Measurements from ENCODE around the gene ACSL6.

Gene ACSL6

DNA sequence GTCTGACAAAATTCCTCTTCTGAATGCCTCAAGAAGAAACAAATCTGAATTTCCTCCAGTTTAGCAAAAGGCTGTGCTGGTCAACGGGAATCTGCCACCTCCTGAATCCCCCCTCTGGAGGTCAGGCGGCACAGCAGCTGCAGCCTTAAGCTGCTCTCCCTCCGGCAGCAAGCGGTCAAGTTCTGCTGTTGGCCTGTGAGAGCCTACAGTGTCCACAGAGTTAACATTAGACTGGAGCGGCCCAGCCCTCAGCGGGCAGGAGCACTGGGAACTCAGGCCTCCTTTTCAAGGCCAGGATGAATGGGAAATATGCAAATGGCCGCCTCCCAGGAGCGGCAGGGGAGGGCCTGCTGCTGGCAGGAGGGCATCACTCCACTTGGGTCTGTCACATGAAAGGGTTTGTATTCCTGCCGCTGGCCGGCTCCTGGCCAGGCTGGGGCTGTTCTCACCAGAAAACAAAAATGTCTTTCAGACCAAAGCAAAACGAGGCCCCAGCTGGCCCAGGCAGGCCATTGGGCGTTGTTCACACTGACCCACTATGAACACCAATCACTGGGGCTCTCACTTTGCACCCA is 8.2 kb downstream of the ACSL6 start:
- no peak overlapping the region for H3K4me3 ChIP-seq (ENCODE audit: low read depth, low read length)
- no peak for DNase-seq (ENCODE audit: low read depth)

DNA sequence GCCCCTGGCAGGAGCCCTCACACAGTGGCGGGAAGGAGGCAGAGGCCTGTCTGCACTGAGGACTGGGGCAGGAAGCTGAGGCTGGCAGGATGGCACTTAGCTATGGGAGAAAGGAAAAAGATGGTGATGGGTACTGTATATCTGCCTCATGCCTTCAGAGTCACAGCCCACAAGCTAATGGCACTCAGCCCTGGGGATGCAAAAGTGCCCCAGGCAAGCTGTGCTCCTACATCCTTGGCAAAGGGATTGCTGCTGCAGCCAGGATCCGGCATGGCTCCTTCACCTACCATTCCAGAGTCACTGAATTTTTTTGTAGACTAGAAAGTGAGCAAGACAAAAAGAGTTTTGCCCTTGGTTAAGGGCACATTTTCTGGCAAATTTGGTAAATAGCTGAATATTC is 8.7 kb downstream of the ACSL6 start:
- no peak overlapping the region for H3K4me3 ChIP-seq (ENCODE audit: low read depth, low read length)
- DNase-seq (ENCODE audit: low read depth) = no peak

DNA sequence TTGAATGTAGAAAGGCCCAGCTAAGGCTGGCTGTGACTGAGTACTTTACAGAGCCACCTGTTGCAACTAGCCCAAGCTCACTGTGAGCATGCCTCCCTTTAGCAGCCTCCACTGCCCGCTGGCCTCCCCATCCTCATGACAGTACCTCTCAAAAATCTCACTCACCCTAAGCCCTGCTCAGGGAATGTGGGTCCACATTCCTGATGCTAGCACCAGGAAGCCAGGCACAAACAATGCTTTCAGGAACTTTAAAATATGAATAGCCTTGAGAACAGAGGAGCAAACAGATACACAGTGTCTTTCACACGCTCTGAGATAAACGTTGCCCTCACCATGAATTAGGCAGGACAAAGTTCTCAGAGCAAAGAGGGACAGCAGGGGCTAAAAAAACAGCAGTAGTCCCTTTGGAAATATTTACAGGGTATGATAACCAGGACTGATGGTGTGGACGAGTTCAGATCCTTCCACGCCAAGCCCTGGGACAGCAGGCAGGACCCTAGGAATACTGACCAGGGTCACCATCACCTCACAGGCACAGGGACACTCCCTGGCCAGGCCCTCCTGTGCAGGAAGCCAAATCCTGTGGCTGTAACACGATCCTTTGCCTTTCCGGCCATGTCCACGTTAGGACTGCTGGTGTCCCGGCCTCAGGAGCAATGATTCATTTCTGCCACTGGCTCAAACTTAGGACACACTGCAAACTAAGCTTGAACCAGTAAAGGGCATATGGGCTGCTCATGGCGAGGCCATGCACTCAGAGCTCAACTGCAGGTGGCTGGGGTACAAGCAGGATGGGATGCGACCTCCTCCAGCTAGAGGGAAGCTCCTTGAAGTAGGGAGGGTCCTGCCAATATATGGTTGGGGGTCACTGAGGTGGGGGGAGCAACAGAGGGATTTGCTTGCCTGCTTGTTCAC is 9.6 kb downstream of the ACSL6 start:
- no peak for DNase-seq (ENCODE audit: low read depth)
- H3K4me3 ChIP-seq (ENCODE audit: low read depth, low read length) = no peak overlapping the region

DNA sequence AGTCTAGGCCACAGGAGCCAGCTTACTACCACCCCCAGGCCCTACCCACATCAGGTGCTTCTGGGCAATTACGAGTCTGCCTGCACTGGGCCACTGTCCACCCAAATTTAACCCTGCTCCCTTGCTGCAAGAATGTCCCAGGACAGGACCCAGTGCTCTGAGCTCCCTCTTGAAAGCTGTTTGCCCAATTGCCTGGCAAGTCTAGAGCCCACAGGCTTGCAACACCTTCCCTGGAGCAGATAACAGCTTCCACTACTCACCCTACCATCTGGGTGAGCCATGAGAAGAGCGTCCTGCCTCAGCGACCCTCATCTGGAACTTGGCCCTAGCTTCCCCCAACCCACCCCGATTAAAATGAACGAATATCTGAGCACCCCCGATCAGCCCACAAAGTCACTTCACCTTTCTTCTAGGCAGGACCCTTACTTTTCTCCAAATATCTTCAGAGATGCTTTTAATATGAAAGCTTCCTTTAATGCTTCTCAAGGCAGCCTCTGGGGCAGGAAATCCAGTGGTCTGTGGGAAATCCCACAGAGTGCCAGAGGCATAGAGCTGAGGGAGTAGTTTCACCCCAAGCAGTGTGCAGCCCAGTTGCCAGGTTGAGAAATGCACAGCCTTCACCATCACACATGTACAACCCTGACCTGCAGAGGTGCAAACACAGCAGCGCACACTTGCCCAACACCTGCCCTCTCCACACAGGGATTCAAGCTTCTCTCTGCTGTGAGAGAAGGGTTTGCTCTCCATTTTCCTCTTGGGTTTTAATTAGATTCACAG is 10.6 kb downstream of the ACSL6 start:
- DNase-seq (ENCODE audit: low read depth) = no peak

DNA sequence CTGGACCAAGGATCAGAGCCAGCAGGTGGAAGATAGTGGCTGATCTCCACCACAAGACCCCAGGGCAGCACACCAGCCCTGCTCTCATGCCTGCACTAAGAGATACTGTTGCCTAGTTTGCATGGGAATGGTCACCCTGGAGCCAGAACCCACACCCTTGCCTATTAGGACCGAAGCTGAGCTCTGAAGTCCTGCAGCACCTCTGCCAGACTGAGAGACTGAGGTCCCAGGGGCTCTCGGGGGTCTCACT is 11.3 kb downstream of the ACSL6 start:
- no peak for DNase-seq (ENCODE audit: low read depth)

More for the DNA sequence above, 10.6 kb downstream of the ACSL6 start:
- no peak overlapping the region for H3K4me3 ChIP-seq (ENCODE audit: low read depth, low read length)

DNA sequence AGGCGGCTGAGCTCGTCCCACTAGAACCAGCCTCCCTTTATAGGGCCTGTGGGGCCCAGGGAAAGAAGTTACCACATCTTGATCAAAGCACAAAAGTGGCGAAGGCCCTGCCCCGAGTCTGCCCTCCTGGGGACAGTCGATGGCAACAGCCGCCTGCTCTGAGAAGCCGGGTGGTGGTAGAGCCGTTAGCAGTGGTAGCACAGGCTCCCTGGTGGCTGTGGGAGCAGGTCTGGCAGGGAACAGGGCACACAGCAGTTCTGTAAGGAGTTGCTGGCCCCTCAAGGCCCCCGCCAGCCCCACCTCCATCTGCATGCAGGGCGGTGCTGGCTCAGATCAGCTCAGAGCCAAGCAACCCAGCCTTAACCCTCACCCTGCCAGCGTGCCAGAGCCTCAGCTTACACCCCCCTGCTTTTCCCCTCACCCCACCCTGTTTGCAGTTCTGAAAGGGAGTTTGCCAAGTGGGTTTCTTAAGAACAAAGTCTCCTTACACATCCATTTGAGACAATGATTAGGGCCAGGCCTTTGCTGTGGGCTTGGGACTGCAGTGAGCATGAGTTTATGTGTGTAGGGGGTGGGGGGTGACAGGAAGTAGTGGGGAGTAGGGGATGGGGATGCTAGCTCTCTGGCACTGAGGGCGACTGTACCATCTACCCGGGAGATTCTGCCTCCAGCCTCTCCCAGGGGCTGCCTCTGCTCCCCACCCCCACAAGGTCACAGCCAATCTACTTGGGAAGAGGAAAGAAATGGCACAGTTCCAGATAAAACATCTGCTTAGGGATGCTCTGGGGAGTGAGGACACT is 11.8 kb downstream of the ACSL6 start:
- no peak for DNase-seq (ENCODE audit: low read depth)
- H3K4me3 ChIP-seq (ENCODE audit: low read depth, low read length) = no peak overlapping the region

More for the DNA sequence above, 11.3 kb downstream of the ACSL6 start:
- H3K4me3 ChIP-seq (ENCODE audit: low read depth, low read length) = no peak overlapping the region

DNA sequence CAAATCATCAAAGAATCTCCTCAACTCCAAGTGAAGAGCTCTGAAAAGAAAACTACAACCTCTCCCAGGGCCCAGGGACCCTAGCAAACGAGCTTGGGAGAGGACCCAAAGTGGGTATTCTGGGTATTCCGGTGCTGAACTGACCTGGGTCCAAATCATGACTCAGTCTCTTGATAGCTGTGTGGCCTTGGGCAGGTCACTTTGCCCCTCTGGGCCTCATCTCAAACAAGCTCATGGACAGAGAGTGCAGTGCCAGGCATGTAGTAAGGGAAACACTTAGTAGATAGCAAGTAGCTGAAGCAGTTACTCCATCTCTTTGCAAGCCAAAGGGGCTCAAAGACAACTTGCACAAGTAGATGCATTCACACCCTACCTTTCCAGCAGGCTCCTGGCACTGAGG is 12.4 kb downstream of the ACSL6 start:
- no peak for DNase-seq (ENCODE audit: low read depth)
- H3K4me3 ChIP-seq (ENCODE audit: low read depth, low read length) = no peak overlapping the region

DNA sequence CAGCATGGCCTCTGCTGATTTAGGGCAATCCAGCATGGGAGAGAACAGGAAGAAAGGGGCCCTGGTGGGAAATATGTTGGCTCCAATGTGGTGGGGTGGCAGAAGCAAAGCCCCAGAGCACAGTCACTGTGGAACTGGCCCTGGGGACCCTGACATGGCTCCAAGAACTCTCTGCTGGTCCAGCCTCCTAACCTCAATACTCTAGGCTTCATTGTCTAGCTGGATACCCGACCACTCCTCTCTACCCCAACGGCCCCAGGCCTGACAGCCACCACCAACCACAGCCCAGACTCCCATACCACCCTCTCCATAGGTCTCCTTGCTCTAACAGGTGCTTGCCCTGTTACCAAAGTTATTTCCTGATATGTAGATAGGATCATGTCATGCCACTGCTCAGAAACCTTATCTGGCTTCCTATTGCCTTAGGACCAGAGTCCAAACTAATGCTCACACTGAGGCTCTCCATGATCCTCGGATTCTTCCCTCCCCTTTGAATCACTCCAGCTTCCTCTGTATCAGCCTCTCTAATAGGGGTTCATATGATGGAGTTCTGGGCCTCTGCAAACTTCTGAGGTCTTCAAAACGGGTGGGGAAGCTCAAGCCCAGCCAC is 12.9 kb downstream of the ACSL6 start:
- H3K4me3 ChIP-seq (ENCODE audit: low read depth, low read length) = no peak overlapping the region
- no peak for DNase-seq (ENCODE audit: low read depth)

DNA sequence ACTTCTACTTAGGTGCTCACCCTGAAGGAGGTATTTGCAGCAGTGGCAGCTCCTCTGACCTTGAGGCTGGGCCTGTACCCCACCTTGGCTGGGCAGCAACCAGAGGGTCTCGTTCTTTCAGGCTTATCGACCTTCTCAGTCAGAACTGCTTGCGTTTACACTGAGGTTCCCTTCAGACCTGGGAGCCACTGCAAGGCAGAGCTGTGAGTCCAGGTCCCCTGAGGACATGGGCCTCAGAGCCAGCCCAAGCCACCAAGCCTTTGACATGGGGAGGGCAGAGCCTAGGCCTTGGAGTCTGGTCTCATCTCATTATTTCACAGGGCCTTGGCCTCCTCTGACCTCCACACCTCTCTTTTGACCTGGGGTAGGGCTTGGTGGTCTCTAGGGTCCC is 13.7 kb downstream of the ACSL6 start:
- DNase-seq (ENCODE audit: low read depth) = no peak
- H3K4me3 ChIP-seq (ENCODE audit: low read depth, low read length) = no peak overlapping the region

DNA sequence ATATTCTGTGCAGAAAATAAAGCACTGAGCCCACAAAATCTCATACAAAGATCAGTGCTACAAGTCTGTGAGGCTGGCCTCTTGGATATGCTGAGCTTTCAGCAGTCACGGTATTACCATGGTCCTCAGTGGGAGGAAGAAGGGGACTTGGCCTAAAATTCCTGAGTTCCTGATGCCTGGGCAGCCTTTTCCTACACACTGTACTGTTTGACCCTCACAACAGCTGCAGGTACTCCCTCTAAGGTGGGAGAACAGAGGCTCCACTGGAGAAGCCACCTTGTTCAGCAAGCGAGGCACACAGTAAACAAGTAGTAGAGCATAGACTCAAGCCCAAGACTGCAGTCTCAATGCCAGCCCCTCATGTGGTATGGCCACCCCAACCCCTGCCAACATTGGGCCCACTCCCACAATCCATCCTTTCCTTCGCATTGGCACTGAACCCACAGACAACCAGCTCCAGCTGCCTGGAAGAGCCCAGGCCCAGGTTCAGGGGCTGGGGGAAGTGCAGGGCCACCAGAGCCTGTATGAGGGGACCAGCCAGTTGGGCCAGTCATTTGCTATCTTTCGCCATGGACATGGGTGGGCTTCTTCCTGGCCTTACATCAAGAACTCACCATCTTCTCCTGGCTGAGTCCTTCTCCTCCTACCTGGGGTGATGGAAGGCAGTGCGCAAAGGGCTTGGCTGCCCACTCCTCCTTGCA is 14.3 kb downstream of the ACSL6 start:
- DNase-seq (ENCODE audit: low read depth) = no peak
- H3K4me3 ChIP-seq (ENCODE audit: low read depth, low read length) = no peak overlapping the region

DNA sequence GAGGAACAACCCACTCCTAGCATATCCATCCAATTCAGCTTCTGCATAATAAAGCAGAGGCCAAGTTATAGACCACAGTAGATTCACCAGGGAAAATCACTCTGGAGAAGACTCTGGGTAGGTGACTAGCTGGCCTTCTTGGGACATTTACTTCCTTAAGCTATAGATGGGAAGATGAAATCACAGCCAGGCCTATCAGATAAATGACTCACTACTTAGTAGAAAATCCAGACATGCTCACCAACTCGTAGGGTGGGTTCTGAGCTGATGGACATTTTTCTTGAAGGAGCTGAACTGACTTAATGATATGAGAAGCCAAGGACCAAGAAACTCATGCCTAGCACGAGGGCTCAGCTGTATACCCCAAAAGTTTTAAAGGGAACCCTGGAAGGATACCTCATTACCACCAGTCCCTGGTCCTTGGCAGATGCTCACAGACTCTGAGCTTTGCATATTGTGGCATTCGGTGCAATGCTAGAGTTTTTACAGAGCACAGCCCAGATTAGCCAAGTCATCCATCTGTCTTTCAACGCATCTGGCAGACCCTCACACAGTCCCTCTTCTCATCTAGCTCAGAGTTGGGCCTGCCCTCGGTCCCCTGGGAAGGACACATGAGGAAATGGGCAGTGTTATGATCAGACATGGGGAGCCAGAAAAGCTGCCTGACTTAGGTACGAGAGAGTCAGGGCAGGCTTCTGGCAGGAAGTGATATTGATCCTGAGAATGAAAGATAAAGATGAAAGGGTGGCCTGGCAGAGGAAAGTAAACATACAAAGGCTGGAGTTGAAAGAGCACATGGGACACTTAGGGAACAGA is 15.0 kb downstream of the ACSL6 start:
- no peak overlapping the region for H3K4me3 ChIP-seq (ENCODE audit: low read depth, low read length)
- DNase-seq (ENCODE audit: low read depth) = no peak

DNA sequence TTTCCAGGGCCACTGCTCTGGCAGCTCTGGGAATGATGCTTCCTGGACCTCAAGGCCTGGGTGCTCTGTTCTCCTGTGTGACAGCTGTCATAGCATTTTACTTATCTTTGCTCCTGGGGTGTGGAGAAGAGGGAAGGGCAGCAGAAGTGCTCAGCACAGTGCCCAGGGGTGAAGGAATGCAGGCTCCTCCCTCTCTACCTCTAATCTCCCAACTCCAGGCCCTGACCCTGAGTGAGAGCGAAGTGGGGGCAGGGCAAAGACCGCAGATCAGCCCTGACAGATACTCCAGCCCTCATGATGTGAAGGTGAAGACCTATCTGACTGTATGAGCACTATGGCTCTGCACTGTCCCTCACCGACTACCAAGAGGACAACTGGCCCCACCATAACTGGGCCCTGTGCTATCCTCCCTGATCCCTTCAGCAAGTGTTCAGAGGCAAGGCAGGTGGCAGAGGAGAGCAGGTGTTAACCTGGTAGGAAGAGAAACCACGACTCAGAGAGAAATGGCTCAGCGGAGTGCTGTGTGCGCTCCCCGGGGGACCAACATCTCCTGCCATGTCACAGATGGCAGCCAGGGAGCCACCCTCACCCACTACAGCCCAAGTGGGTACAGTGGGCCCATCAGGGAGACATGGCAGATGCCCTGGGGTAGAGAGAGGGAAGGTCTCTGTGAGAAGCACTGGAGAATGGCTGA is 16.8 kb downstream of the ACSL6 start:
- no peak for DNase-seq (ENCODE audit: low read depth)
- H3K4me3 ChIP-seq (ENCODE audit: low read depth, low read length) = no peak overlapping the region

DNA sequence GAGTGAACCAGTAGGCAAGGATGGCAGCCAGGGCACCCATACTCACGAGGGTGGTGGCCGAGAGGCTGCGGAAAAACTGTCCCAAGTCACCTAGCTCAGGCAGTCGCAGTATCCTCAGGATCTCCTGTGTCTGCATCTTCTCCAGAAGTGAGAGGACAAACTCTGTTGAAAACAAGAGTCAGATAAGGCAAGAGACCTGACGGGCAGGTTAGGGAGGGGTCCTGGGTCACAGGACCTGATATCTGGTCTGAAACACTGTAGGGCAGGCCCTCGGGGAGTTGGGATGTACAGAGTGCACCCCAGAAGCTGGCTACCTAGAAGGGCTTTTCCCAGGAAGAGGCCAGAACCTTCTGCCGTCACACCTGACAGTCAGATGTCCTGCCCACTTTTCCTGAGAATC is 17.4 kb downstream of the ACSL6 start:
- DNase-seq (ENCODE audit: low read depth) = no peak
- H3K4me3 ChIP-seq (ENCODE audit: low read depth, low read length) = no peak overlapping the region

DNA sequence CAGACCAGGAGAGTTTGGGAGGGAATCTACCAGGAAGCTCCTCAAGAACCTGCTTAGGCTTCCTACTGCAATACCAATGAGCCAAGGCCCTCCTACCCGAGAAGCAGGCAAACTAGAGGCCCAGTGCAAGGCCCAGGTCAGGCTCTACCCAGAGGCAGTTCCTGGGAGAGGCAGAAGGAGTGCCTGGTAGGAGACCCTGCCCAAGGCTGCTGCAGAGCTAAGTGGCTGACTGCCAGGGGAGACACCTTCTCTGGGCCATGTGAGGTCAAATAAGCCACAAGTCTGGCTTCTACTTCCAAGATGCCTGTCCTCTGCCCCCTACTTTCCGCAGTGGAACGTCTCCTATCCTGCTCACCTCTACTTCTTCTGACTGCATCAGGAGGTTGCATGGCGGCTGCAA is 17.8 kb downstream of the ACSL6 start:
- no peak for DNase-seq (ENCODE audit: low read depth)
- H3K4me3 ChIP-seq (ENCODE audit: low read depth, low read length) = no peak overlapping the region

DNA sequence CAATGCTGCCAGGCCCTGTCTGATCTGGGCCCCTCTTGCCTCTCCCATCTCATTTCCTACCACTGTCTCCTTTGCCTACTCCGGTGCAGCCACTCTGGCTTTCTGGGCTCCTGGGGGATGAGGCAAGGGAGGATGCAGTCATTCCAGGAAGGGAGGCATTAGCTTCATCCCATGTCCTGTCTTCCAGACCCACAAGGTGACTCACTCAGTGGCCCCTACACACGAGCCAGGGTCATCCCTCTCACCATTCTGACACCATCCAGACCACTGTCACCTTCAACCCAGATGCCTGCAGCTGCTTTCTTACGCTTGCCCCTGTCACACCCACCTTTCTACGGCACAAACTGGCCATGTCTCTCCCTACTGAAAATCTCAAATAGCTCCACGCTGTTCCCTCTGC is 19.1 kb downstream of the ACSL6 start:
- DNase-seq (ENCODE audit: low read depth) = no peak
- H3K4me3 ChIP-seq (ENCODE audit: low read depth, low read length) = no peak overlapping the region

DNA sequence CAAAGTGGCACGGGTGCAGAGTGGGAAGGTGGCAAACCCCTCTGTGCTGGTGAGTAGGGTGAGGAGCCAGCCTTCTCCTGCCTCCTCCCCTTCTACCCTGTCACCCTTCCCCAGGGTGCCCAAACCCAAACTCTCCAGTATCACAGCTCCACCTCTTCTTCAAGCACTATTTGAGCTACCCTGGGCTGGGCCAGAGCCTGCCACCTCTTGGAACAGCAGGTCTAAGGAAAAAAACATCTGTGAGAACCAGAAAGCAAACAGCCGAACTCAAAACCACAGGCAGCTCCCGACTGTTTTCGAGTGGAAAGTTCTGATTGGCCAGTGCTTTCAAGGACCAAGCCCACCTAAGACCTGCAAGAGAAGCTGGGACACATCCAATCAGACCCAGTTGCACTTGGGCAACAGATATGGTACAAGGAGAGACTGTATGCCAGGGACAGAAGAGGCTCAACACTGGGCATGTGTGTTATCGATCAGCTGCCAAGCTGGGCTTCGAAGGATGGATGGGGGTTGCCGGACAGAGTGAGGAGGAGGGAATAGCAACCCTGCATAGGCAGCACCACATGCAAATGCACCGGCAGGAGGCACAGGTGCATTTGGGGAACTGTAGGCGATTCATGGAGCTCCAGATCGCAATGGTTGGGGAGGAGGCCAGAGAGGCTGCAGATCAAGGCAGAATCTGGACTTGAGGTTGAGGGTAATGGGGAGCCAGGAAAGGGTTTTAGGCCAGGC is 19.7 kb downstream of the ACSL6 start:
- no peak overlapping the region for H3K4me3 ChIP-seq (ENCODE audit: low read depth, low read length)
- DNase-seq (ENCODE audit: low read depth) = no peak

DNA sequence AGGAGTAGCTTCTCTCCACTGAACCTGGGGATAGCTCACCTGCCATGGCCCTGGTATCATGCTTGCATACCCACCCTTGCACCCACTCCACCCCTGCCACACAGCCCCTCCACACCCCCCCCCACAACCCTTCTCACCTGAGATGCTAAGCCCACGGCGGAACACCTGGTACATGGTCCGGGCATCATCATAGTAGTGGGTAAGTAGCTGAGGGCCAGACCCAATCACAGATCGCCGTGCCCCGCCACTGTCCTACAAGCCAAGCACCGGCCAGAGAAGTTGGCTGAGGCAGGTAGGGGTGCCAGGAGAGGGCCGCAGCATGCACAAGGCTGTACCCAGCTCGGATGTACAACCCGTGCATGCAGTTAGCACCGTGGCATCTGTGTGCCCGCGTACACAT is 20.7 kb downstream of the ACSL6 start:
- DNase-seq (ENCODE audit: low read depth) = no peak
- H3K4me3 ChIP-seq (ENCODE audit: low read depth, low read length) = no peak overlapping the region

Data from skeletal muscle cell (primary cell).